ENCODE results near the gene PNRC2.
A peak's percentile ranks its signal among the peaks of the same experiment; 100 is the strongest.
"Not testable (repeated sequence)": the region's sequence is repeated elsewhere in the genome, so short reads cannot be mapped to it uniquely, and the experiment has no call there.

Gene PNRC2

GRCh38 chr1:23953020-23953419, 6.6 kb upstream of the PNRC2 start:
- DNase-seq (ENCODE audit: low spot score): peak; percentile 86

- no peak for DNase-seq (ENCODE audit: low spot score)
Measured at GRCh38 chr1:23957096-23957495, 2.5 kb upstream of the PNRC2 start.

DNA sequence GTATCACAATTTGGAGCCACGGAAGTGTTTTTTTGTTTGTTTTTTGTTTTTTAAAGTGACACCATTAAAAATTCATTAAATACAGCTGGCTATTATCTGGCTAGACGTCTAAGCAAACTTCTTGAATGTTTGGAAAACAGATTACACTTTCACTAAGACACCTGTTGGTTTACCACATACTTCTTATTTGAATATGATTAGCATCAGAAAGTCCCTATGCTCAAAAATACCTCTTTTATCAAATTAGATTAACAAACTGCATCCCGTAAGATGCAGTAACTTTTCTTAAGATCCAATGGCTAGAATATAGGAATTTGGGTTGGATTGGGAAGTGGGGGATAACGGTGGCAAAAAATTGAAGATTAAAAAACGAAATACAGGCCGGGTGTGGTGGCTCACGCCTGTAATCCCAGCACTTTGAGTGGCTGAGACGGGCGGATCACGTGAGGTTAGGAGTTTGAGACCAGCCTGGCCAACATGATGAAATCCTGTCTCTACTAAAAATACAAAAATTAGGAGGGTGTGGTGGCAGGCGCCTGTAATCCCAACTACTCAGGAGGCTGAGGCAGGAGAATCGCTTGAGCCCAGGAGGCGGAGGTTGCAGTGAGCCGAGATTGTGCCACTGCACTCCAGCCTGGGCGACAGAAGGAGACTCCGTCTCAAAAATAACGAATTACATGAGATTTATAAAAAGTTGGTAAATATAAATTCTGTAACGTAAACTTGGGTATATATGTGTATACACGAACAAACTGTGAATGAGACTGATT, 1.4 kb upstream of the PNRC2 start:
- DNase-seq (ENCODE audit: low spot score): not testable (repeated sequence)

DNA sequence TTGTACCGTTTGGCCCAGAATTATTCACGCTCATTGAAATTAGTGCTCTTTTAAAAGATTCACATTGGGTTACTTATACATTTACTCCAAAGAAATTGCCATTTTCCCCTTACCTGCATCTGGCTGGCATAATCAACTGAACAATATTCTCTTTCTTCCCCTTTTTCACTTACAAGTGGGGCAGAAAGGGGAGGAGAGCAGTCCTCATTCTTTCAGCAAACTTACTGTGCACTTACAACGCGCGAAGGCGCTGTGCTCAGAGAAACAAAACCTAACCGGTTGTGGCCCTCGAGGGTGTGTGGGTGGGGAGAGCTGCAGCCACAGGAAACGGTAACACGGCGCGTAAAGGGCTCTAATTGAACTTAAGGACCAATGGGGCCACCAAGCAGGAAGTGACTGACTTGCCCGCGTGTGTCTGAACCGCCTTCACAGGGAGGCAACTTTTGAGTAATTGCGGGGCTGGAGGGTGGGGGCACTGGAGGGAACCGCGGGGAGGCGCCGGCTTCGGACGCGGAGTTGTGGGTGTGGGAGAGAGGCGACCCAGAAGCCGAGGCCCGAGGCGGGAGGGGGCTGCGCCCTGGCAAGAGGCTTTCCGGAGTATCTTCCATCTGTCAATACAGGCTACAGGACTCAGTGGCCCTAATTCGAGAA, 693 bp upstream of the PNRC2 start:
- DNase-seq (ENCODE audit: low spot score): peak; percentile 96

DNA sequence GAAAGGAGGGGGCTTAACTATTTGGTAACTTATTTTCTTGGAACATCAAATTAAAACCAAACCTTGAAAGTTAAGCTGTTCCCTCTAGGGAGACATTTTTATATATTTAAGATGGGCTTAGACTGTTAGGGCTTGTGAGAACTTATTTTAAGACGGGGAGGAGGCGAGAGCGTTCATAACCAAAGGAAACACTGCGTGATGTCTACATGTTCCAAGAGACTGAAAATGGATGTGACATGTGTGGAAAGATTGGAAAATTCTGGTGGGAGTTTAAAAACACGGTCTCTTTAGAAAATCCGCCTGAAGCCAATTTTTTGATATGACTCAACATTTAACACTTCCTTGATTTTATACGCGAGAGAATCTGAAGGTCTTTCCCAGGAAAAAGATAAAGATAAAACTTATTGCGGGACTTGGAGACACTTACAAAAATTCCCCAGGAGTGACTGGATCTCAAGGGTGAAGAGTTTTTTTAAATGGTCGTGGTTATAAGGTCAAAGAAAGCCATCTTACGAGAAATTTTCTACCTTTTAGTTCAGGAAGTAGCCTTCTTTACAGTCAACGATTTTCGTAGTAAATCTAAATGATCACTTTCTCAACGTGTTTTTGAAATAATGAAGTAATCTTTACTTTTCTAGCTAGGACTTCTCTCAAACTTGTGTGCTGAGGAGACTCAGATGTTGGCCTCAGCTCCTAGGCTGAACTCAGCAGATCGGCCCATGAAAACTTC, 828 bp downstream of the PNRC2 start:
- peak; percentile 35 for DNase-seq (ENCODE audit: low spot score)

DNA sequence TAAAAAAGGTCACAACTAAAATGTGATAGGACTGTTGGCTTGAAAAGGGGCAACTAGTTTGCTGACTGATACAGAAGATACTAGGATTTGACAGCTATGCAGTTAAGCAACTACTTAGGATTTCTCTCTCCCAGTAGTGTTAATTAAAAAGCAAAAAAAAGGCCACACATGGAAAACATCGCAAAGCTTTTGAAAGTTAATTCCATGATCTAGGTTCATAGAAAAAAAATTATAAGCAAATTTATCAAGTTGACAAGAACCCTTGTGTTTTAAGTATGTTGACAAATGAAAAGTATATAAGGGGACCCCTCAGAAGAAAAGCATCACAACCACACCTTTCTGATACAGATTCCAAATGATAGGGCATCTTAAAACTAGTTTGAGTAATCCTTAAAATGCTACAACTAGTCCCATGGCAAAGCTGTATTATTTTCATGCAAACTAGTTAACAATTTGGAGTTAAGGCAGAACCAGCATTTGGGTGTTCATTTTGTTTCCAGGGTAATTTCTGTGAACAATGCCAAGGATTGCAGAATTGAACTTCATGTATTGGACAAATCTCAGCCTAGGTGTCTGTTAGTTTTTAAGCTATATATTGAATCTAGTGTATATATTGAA, 4.1 kb downstream of the PNRC2 start:
- peak; percentile 14 for DNase-seq (ENCODE audit: low spot score)

DNA sequence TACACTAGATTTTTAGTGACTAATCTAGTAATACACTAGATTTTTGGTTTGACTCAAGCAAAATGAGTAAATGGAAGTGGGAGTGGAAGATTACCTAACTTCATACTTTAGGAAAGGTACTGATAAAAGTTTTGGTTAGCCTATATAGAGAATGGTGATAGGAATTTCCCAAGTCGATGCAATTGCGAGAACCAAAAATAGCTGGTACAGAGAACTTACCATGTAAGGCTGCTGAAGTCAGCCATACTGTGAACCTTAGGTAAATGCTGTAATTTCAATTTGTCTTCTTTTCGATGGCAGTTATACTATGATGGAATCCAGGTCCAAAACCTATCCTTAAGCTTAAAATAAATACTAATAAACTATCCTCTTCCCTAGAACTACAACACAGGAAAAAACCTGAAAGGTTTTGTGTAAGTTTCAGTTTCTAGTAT, 4.6 kb downstream of the PNRC2 start:
- DNase-seq (ENCODE audit: low spot score): peak; percentile 27

- peak; percentile 19 for DNase-seq (ENCODE audit: low spot score)
Measured at GRCh38 chr1:23964790-23965740, 5.4 kb downstream of the PNRC2 start.

DNA sequence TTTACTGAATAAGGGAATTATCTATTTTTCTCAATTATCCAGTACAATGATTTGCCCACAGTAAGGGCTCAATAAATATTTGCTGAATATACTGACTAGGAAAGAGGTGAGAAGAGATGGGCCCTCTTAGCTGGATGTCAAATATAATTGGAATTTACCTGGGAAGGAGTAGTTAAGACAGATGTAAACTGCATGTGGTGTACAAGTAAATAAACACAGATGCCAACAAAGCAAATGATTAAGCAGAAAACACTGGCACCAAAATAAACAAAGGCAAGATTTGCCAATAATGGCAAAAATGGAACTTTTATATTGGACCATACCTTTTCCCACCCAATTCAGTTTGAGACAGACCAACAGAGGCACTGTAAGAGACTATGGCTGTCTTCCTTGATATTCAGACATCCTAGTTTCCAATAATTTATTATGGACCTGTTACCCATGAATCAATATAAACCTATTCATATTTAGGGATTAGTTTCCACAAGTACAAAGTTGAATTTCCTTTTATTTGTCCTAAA, 7.4 kb downstream of the PNRC2 start:
- DNase-seq (ENCODE audit: low spot score): no peak

- DNase-seq (ENCODE audit: low spot score): no peak
Measured at GRCh38 chr1:23967871-23968270, 8.2 kb downstream of the PNRC2 start.

DNA sequence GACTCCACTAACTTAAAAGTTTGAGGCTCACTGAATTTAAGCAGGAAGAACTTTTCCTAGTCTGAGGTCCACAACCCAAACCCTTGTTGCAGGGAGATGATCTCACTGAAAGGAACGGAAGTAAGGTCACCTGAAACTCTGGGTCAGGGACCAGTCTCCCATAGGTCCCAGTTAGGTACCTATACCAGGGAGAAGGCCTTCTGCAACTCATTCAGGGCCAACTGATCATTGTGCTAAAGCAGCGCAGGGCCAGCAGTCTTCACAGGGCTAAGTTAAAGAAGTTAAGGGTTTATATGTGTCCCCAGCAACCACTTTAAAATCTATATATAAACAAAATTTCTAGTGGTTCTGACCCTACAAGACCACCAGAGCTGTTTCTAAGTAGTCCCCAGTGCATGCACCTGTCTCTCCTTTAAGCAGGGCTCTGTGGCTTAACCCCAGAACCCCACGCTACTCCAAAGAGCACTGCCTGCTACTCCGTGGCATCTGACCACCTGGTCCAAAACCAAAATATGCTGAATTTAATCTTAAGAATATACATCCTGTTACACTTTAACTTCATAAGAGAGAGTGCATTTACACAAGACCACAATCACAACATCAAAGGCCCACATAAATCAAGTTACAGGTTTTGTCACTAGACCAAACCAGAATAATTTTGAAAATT, 17.7 kb downstream of the PNRC2 start:
- peak; percentile 17 for DNase-seq (ENCODE audit: low spot score)

- DNase-seq (ENCODE audit: low spot score): no peak
Measured at GRCh38 chr1:23977854-23978191, 18.2 kb downstream of the PNRC2 start.

DNA sequence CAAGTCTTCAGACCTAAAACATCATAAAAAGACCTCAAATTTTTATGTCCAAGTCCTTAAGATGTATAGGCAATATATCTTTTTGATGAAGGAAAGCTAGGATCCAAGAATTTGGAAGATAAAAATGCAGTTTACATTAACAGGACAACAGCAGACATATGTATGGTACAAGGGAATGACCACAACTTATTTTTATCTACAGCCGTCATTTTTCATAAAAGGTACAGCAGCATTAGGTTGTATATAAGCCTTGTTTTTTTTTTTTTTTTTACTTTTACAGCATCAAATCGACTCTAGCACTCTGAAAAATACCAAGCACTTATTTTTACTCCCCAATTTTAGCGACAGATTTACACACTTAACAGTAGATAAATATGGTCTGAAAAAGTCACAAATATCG, 19.2 kb downstream of the PNRC2 start:
- no peak for DNase-seq (ENCODE audit: low spot score)

DNA sequence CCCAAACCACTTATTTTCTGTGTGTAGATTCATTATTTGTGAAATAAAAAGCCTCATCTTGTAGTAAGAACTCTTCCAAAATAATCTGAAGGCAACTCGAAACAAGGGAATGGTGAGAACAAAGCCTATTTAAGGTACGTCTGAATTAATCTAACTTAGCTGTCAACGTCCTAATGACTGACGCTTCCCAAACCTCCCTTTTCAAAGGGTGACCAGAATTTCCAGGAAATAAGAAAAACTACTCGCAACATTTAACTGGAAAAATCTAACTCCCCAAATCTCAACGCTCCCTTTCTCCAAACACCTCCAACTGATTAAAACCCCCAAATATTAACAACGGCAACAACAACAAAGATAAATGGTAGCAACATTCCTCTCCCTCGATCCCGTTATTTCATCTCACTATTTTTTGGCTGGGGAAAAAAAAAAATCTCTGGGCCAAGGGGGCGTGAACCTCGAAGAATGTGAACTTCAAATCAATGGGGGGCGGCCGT, 19.8 kb downstream of the PNRC2 start:
- peak; percentile 18 for DNase-seq (ENCODE audit: low spot score)

DNA sequence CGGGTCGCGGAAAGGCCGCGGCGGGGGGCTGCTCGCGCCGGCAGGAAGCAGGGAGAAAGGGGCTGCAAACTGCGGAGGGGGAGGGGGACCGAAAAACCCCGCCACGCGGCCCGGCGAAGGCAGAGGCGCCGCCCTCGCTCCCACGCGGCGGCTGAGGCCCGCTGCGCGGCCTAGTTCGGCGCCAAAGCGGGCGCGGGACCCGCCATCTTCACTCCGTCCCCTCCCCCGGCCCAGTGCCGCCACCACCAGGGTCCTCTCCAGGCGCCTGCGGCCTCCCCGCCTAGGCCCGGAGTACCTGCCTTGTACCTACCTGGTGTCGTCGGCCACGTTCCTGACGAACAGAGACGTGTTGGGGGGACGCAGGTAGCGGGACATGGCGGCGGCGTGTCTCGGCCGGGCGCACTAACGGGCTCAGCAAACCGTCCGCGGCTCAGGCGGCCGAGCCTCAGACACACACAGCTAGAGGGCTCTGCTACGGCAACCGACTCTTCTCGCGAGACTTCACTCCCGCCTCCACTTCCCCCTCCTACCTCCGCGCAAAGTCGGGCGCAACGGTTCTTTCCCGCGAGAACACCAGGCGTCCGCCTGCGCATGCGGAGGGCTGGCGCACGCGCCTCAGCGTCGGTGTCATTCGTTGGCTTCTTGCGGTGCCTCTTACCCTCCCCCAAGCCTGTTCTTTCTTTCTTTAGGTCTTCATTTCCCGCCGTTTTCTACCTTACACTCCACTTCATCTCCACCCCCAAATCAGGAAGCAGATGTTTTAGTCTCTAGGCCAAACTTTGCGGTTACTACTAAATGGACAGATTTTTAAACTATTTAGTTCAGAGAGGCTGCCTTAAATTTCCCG, 20.5 kb downstream of the PNRC2 start, which contains the start of gene SRSF10:
SRSF10 (minus strand) TSS at position 447 of the 847 bp plus-strand sequence; CDS start at position 375, 72 bp downstream.
- peak; percentile 99 for DNase-seq (ENCODE audit: low spot score)

DNA sequence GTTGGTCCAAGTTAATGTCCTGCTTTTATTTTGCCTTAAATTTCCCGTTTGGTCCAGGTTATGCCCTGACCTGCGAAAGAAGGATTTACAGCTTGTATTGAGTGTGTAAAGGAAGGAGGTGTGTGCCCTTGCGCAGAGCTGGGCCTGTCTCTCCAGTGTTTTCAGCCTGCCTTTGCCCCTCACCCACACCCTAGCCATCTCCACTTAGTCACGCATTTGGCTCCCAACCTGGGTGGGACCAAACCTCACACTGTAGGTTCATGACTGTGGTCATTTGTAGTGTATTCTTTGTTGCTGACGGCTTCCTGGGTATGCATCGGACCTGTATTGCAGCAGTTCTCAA, 21.1 kb downstream of the PNRC2 start:
- peak; percentile 83 for DNase-seq (ENCODE audit: low spot score)

DNA sequence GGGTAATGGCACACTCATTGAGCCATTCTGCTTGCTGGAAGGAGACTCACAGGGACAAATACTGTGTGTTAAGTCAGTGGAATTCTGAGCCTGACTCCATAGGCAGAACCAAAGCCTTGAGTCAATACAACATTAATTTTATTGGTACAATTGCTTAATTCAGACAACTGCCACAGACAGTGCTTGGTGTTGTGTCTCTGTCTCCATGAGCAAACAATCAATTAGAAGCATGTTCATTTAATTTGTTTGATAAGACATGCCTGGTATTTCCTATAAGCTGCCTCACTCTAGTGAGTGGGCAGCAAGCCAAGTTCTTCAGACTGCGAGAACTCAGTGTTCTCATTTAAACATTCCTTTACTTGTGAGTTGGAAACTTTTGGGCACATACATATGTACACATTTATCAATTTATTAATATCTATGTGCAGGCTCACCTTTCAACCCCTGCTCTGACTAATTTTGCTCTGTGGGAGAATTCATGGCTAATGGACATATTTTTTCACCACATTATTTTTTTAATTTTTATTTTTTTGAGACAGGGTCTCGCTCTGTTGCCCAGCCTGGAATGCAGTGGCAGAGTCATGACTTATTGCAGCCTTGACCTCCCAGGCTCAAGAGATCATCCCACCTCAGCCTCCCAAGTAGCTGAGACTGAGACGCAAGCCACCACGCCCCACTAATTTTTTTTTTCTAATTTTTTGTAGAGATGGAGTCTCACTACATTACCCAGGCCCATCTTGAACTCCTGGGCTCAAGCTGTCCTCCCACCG, 25.0 kb downstream of the PNRC2 start:
- DNase-seq (ENCODE audit: low spot score): peak; percentile 72

DNA sequence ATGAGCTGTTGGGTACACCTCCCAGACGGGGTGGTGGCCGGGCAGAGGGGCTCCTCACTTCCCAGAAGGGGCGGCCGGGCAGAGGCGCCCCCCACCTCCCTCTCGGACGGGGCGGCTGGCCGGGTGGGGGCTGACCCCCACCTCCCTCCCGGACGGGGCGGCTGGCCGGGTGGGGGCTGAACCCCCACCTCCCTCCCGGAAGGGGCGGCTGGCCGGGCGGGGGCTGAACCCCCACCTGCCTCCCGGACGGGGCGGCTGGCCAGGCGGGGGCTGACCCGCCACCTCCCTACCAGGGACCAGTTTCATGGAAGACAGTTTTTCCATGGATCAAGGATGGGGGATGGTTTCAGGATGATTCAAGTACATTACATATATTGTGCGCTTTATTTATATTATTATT, 27.4 kb downstream of the PNRC2 start:
- not testable (repeated sequence) for DNase-seq (ENCODE audit: low spot score)

DNA sequence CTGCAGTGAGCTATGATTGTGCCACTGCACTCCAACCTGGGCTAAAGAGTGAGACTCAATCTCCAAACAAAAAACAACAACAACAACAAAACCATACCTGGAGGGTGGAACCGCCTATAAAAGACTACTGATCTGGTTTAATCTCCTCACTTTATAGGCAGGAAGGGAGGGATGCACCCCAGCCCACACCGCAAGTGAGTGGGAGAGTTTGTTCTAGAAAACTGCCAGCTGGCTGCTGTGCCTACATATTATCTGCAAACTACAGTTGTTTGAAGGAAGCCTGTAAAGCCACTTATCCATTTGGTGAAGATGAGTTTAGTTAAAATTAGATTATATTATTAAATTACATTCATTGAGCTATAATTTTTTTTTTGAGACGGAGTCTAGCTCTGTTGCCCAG, 29.6 kb downstream of the PNRC2 start:
- no peak for DNase-seq (ENCODE audit: low spot score)

Data from kidney tubule cell (primary cell).